GM19351 (cell line): ENCODE data around the gene CDCA3.
A peak's percentile ranks its signal among the peaks of the same experiment; 100 is the strongest.
"Not testable (repeated sequence)": the region's sequence is repeated elsewhere in the genome, so short reads cannot be mapped to it uniquely, and the experiment has no call there.

Experiments used
- ATAC-seq: cut with Tn5 transposase; IDR thresholded peaks from one replicate; pipeline ENCODE4 v1.9.1; 2021; ENCODE audit warnings: mild to moderate bottlenecking, moderate library complexity; ENCODE audit not compliant: unreplicated experiment

CDCA3 gene

GRCh38 chr12:6872073-6873048, 21.3 kb upstream of the CDCA3 start:
- peak; percentile 38 for ATAC-seq

- no peak for ATAC-seq
Measured at GRCh38 chr12:6871052-6871957, 20.2 kb upstream of the CDCA3 start.

GRCh38 chr12:6870304-6870703, 19.2 kb upstream of the CDCA3 start:
- ATAC-seq: not testable (repeated sequence)

GRCh38 chr12:6869049-6870021, 18.2 kb upstream of the CDCA3 start:
- ATAC-seq: no peak

- ATAC-seq: no peak
Measured at GRCh38 chr12:6868211-6869048, 17.3 kb upstream of the CDCA3 start.

GRCh38 chr12:6867413-6868210, 16.5 kb upstream of the CDCA3 start, which contains the start of gene TPI1:
Gene TPI1, plus strand, starts transcription at chr12:6867531. Its CDS starts 36 bp downstream, at chr12:6867567.
- ATAC-seq: peak; percentile 63

GRCh38 chr12:6866920-6867412, 15.9 kb upstream of the CDCA3 start:
- peak; percentile 7 for ATAC-seq

- ATAC-seq: no peak
Measured at GRCh38 chr12:6866163-6866919, 15.3 kb upstream of the CDCA3 start.

GRCh38 chr12:6865307-6865706, 14.2 kb upstream of the CDCA3 start:
- ATAC-seq: not testable (repeated sequence)

GRCh38 chr12:6863586-6864321, 12.7 kb upstream of the CDCA3 start:
- no peak for ATAC-seq

GRCh38 chr12:6863033-6863432, 11.9 kb upstream of the CDCA3 start:
- ATAC-seq: no peak

- ATAC-seq: no peak
Measured at GRCh38 chr12:6861391-6861790, 10.3 kb upstream of the CDCA3 start.

GRCh38 chr12:6860942-6861341, 9.9 kb upstream of the CDCA3 start:
- no peak for ATAC-seq

- no peak for ATAC-seq
Measured at GRCh38 chr12:6860116-6860515, 9.0 kb upstream of the CDCA3 start.

GRCh38 chr12:6858799-6859198, 7.7 kb upstream of the CDCA3 start:
- ATAC-seq: no peak

GRCh38 chr12:6855322-6855721, 4.2 kb upstream of the CDCA3 start:
- ATAC-seq: no peak

GRCh38 chr12:6854036-6854435, 3.0 kb upstream of the CDCA3 start:
- ATAC-seq: no peak
